H9 (cell line): ENCODE data around the gene UNC5C. TPM values are rescaled to one million over a fixed set of nuclear protein-coding genes. Genes with fewer than 3 reads are reported as not detected.

Experiments used
- DNase-seq: peaks from one replicate; pipeline ENCODE4 v3.0.0-alpha.2; 2017
- H2AFZ ChIP-seq: one replicate; pipeline ENCODE4 v1.6.1; 2013; ENCODE audit warnings: mild to moderate bottlenecking, low read length, control low read depth, moderate library complexity
- H2AK5ac ChIP-seq: 2 replicates; pipeline ENCODE4 v1.6.1; 2013; ENCODE audit warnings: low read length, control low read depth, mixed read lengths; ENCODE audit not compliant: insufficient read length
- H2BK120ac ChIP-seq: one replicate; pipeline ENCODE4 v1.6.1; 2013; ENCODE audit warnings: low read depth, mild to moderate bottlenecking, low read length, control low read depth, inconsistent platforms; ENCODE audit not compliant: poor library complexity, severe bottlenecking
- H2BK12ac ChIP-seq: 2 replicates; pipeline ENCODE4 v1.6.1; 2013; ENCODE audit warnings: low read length, control low read depth, mixed read lengths, low read depth; ENCODE audit not compliant: insufficient read length
- H2BK15ac ChIP-seq: 2 replicates; pipeline ENCODE4 v1.6.1; 2013; ENCODE audit warnings: low read depth, low read length, control low read depth
- H2BK20ac ChIP-seq: one replicate; pipeline ENCODE4 v1.6.1; 2013; ENCODE audit warnings: low read depth, mild to moderate bottlenecking, low read length, control low read depth, inconsistent platforms; ENCODE audit not compliant: poor library complexity, severe bottlenecking
- H2BK5ac ChIP-seq: 2 replicates; pipeline ENCODE4 v1.6.1; 2013; ENCODE audit warnings: low read length, control low read depth, mixed read lengths; ENCODE audit not compliant: insufficient read length
- H3K14ac ChIP-seq: 2 replicates; pipeline ENCODE4 v1.6.1; 2013; ENCODE audit warnings: low read length, control low read depth; ENCODE audit not compliant: insufficient read depth
- H3K18ac ChIP-seq: 2 replicates; pipeline ENCODE4 v1.6.1; 2013; ENCODE audit warnings: low read depth, mild to moderate bottlenecking, mixed read lengths, low read length, control low read depth; ENCODE audit not compliant: insufficient read length
- H3K23ac ChIP-seq: 2 replicates; pipeline ENCODE4 v1.6.1; 2013; ENCODE audit warnings: low read length, control low read depth, mixed read lengths, low read depth; ENCODE audit not compliant: insufficient read length
- H3K23me2 ChIP-seq: 2 replicates; pipeline ENCODE4 v1.6.1; 2013; ENCODE audit warnings: low read depth, mild to moderate bottlenecking, mixed read lengths, low read length, control low read depth; ENCODE audit not compliant: insufficient read length, poor library complexity, severe bottlenecking
- H3K27ac ChIP-seq: 2 replicates; pipeline ENCODE4 v1.5.1; 2013; ENCODE audit warnings: low read length, control low read depth, mixed read lengths, low read depth; ENCODE audit not compliant: insufficient read length
- H3K27me3 ChIP-seq: 2 replicates; pipeline ENCODE4 v1.6.1; 2013; ENCODE audit warnings: low read length, control low read depth, inconsistent platforms; ENCODE audit not compliant: insufficient read depth
- H3K4ac ChIP-seq: 2 replicates; pipeline ENCODE4 v1.6.1; 2013; ENCODE audit warnings: low read depth, mild to moderate bottlenecking, control low read depth, inconsistent platforms, low read length, moderate library complexity
- H3K4me1 ChIP-seq: 2 replicates; pipeline ENCODE4 v1.6.1; 2013; ENCODE audit warnings: low read length, control low read depth, inconsistent platforms; ENCODE audit not compliant: insufficient read depth
- H3K4me2 ChIP-seq: 2 replicates; pipeline ENCODE4 v1.6.1; 2013; ENCODE audit warnings: low read length, control low read depth, mixed read lengths; ENCODE audit not compliant: insufficient read length, insufficient read depth
- H3K56ac ChIP-seq: 2 replicates; pipeline ENCODE4 v1.6.1; 2013; ENCODE audit warnings: low read depth, mild to moderate bottlenecking, mixed read lengths, low read length, control low read depth; ENCODE audit not compliant: insufficient read length
- H3K79me1 ChIP-seq: 2 replicates; pipeline ENCODE4 v1.6.1; 2013; ENCODE audit warnings: low read depth, mild to moderate bottlenecking, moderate library complexity, low read length, control low read depth, inconsistent platforms; ENCODE audit not compliant: insufficient read depth, poor library complexity, severe bottlenecking
- H3K79me2 ChIP-seq: 2 replicates; pipeline ENCODE4 v1.6.1; 2013; ENCODE audit warnings: low read length, control low read depth, inconsistent platforms; ENCODE audit not compliant: insufficient read depth
- H3K9ac ChIP-seq: 2 replicates; pipeline ENCODE4 v1.6.1; 2013; ENCODE audit warnings: low read length, control low read depth, mixed read lengths; ENCODE audit not compliant: insufficient read length; ENCODE audit errors: extremely low read depth
- H3K9me3 ChIP-seq: one replicate; pipeline ENCODE4 v1.6.1; 2013; ENCODE audit warnings: low read depth, low read length, inconsistent platforms; ENCODE audit not compliant: control insufficient read depth
- H3T11ph ChIP-seq: one replicate; pipeline ENCODE4 v1.6.1; 2013; ENCODE audit warnings: mild to moderate bottlenecking, low read length, control low read depth, inconsistent platforms
- H4K20me1 ChIP-seq: one replicate; pipeline ENCODE4 v1.6.1; 2013; ENCODE audit not compliant: control insufficient read depth, insufficient read length, insufficient read depth
- H4K5ac ChIP-seq: 2 replicates; pipeline ENCODE4 v1.6.1; 2013; ENCODE audit warnings: low read depth, mild to moderate bottlenecking, mixed read lengths, low read length, control low read depth; ENCODE audit not compliant: insufficient read length
- H4K8ac ChIP-seq: replicated peaks from 2 replicates; pipeline ENCODE4 v1.6.1; 2013; ENCODE audit warnings: low read length, control low read depth, mixed read lengths, low read depth; ENCODE audit not compliant: insufficient read length
- H4K91ac ChIP-seq: 2 replicates; pipeline ENCODE4 v1.6.1; 2013; ENCODE audit warnings: low read depth, mild to moderate bottlenecking, moderate library complexity, mixed read lengths, low read length, control low read depth; ENCODE audit not compliant: insufficient read length
- H3K27ac Mint-ChIP-seq, 3 experiments: 2 replicates in 2 of 3; 3 replicates in 1 of 3; pipeline ENCODE4 v1.8.0; 2020 to 2021; ENCODE audit warnings: mixed read lengths in 3 of 3, mild to moderate bottlenecking in 1 of 3, moderate library complexity in 1 of 3
- H3K27me3 Mint-ChIP-seq: 2 replicates; pipeline ENCODE4 v1.8.0; 2021; ENCODE audit warnings: low read depth, mild to moderate bottlenecking, moderate library complexity, mixed read lengths
- H3K36me3 Mint-ChIP-seq, 3 experiments: 2 replicates in 2 of 3; 3 replicates in 1 of 3; pipeline ENCODE4 v1.8.0; 2020 to 2021; ENCODE audit warnings: low read depth in 3 of 3, mixed read lengths in 3 of 3; ENCODE audit not compliant: insufficient read depth in 1 of 3
- H3K4me1 Mint-ChIP-seq, 2 experiments: 2 replicates each; pipeline ENCODE4 v1.8.0; 2020; ENCODE audit warnings: mixed read lengths in 2 of 2
- H3K4me3 Mint-ChIP-seq, 2 experiments: 2 replicates in 1 of 2; 3 replicates in 1 of 2; pipeline ENCODE4 v1.8.0; 2020 to 2021; ENCODE audit warnings: mild to moderate bottlenecking in 2 of 2, mixed read lengths in 2 of 2, moderate library complexity in 1 of 2
- H3K9me3 Mint-ChIP-seq, 2 experiments: 2 replicates in 1 of 2; 3 replicates in 1 of 2; pipeline ENCODE4 v1.8.0; 2020; ENCODE audit warnings: mild to moderate bottlenecking in 2 of 2, mixed read lengths in 2 of 2, moderate library complexity in 1 of 2
- CTCF ChIP-seq: fragments of 200-600 bp; sonication (generic); conservative IDR thresholded peaks from 3 replicates; pipeline ENCODE4 v1.8.0; 2021; ENCODE audit warnings: antibody characterized with exemption, mild to moderate bottlenecking
- WGBS: extraction: QIAGEN DNeasy Blood & Tissue Kit; methylation state at CpG from one replicate; pipeline ENCODE4 v1.1.7; 2013; ENCODE audit warnings: missing lambda C conversion rate, low lambda C conversion rate, mixed read lengths; ENCODE audit not compliant: insufficient read length; ENCODE audit errors: extremely low coverage; 5-methylcytosine and 5-hydroxymethylcytosine counted together
- total RNA-seq: library from RNA; stranded (reverse); gene quantifications from 2 replicates; pipeline ENCODE4 v1.2.1, GENCODE V29; 2021

The UNC5C gene
- total RNA-seq, 1 experiment from 2014 or later: not detected

GRCh38 chr4:95363966-95364365, 184.8 kb downstream of the UNC5C start:
- no peak overlapping the region for H3K4me3 Mint-ChIP-seq
- Histone ChIP-seq H3K9ac (no peak overlapping the region), H3K9me3 (no peaks in the 10 kb centered on the region), H4K20me1 (no peaks in the 10 kb centered on the region), H4K5ac (no peak overlapping the region), H3K23me2 (no peaks in the 10 kb centered on the region), H3K56ac (no peak overlapping the region), H3K4me2 (no peak overlapping the region), H3K4me1 (no peaks in the 10 kb centered on the region), H2BK120ac (no peak overlapping the region), H4K91ac (no peak overlapping the region), H2BK12ac (no peak overlapping the region), H3T11ph (no peak overlapping the region), H3K23ac (no peak overlapping the region), H3K27ac (no peak overlapping the region), H3K4ac (no peak overlapping the region), H4K8ac (no peak overlapping the region), H2BK15ac (no peak overlapping the region), H3K79me1 (no peaks in the 10 kb centered on the region), H3K18ac (no peak overlapping the region), H2BK20ac (no peak overlapping the region), H3K79me2 (no peaks in the 10 kb centered on the region), H2BK5ac (no peak overlapping the region), H2AK5ac (no peak overlapping the region), H2AFZ (no peak overlapping the region), H3K27me3 (no peaks in the 10 kb centered on the region), H3K14ac (no peak overlapping the region)
- H3K9me3 Mint-ChIP-seq: no peaks in the 10 kb centered on the region; a peak in 1 of 5 replicates
- H3K4me1 Mint-ChIP-seq: peaks cover 10 to 11% of the 10 kb centered on the region in 2 experiments
- no CpG with 5 or more reads among the region's 1 CpG for WGBS
- DNase-seq: no peak
- TF ChIP-seq CTCF: no peak
- H3K36me3 Mint-ChIP-seq: no peaks in the 10 kb centered on the region
- no peaks in the 10 kb centered on the region for H3K27me3 Mint-ChIP-seq
- 0 out of 7 replicates have a peak overlapping the region, but pooled peaks of 1 of the 3 experiments have one; percentile 22 for H3K27ac Mint-ChIP-seq
